PC-3 (cell line): ENCODE measurements around the gene WFDC11. TPM values are rescaled to one million over a fixed set of nuclear protein-coding genes. Genes with fewer than 3 reads are reported as not detected.
"Not testable (repeated sequence)": the region's sequence is repeated elsewhere in the genome, so short reads cannot be mapped to it uniquely, and the experiment has no call there.

ENCODE experiments used
- ATAC-seq: fragments of 200-7000 bp; cut with Tn5 transposase; 2 replicates; pipeline ENCODE4 v1.9.1; 2020; ENCODE audit warnings: mild to moderate bottlenecking, moderate library complexity
- BruUV-seq: library from RNA; stranded (reverse); fragments of 400-500 nt; replicated peaks from 2 replicates; lab custom pipeline; 2021; lab: Mats Ljungman, UMichigan
- CTCF ChIA-PET: fragments of 300-600 bp; sonication (Branson Sonifier 250); formaldehyde crosslinking; loops from one replicate; lab custom pipeline; 2022; ENCODE audit warnings: antibody characterized with exemption; lab: Charles Lee
- POLR2A ChIA-PET: fragments of 300-600 bp; sonication (Branson Sonifier 250); formaldehyde crosslinking; loops from one replicate; lab custom pipeline; 2022; ENCODE audit warnings: antibody characterized with exemption; ENCODE audit not compliant: unreplicated experiment; lab: Charles Lee
- DNase-seq: peaks from one replicate; pipeline ENCODE4 v3.0.0-alpha.2; 2015
- H2AFZ ChIP-seq: fragments of 300-600 bp; sonication (generic); 2 replicates; pipeline ENCODE4 v1.6.0; 2016; ENCODE audit warnings: antibody characterized with exemption, low read length
- H3F3A ChIP-seq: fragments of 300-600 bp; sonication (generic); one replicate; pipeline ENCODE4 v1.6.0; 2017; ENCODE audit warnings: antibody characterized with exemption, low read length, control low read depth, mild to moderate bottlenecking; ENCODE audit not compliant: unreplicated experiment
- H3K27ac ChIP-seq: fragments of 300-600 bp; sonication (generic); 2 replicates; pipeline ENCODE4 v1.5.1; 2016; ENCODE audit warnings: mild to moderate bottlenecking, low read length
- H3K27me3 ChIP-seq: fragments of 300-600 bp; sonication (generic); 2 replicates; pipeline ENCODE4 v1.6.1; 2016; ENCODE audit warnings: low read length, mixed read lengths
- H3K36me3 ChIP-seq: fragments of 300-600 bp; sonication (generic); 2 replicates; pipeline ENCODE4 v1.6.1; 2016; ENCODE audit warnings: low read depth, mixed run types, low read length, mixed read lengths
- H3K4me1 ChIP-seq: fragments of 300-600 bp; sonication (generic); 2 replicates; pipeline ENCODE4 v1.5.1; 2016; ENCODE audit warnings: low read length; ENCODE audit not compliant: insufficient read depth
- H3K4me2 ChIP-seq: fragments of 300-600 bp; sonication (generic); 2 replicates; pipeline ENCODE4 v1.6.0; 2016; ENCODE audit warnings: low read length
- H3K4me3 ChIP-seq: fragments of 300-600 bp; sonication (generic); 2 replicates; pipeline ENCODE4 v1.5.1; 2016; ENCODE audit warnings: mild to moderate bottlenecking, low read length, mixed read lengths
- H3K79me2 ChIP-seq: fragments of 300-600 bp; sonication (generic); 2 replicates; pipeline ENCODE4 v1.6.1; 2017; ENCODE audit warnings: low read length, mixed read lengths
- H3K9ac ChIP-seq: fragments of 300-600 bp; sonication (generic); 2 replicates; pipeline ENCODE4 v1.6.0; 2016; ENCODE audit warnings: mild to moderate bottlenecking, low read length
- H3K9me2 ChIP-seq: fragments of 300-600 bp; sonication (generic); replicated peaks from 2 replicates; pipeline ENCODE4 v1.6.1; 2016; ENCODE audit warnings: mixed run types, low read length, mixed read lengths
- H3K9me3 ChIP-seq: fragments of 300-600 bp; sonication (generic); 2 replicates; pipeline ENCODE4 v1.6.1; 2016; ENCODE audit warnings: low read length, mixed read lengths
- H4K20me1 ChIP-seq: fragments of 300-600 bp; sonication (generic); 2 replicates; pipeline ENCODE4 v1.6.1; 2016; ENCODE audit warnings: low read length, mixed read lengths
- EZH2 ChIP-seq: fragments of 300-600 bp; sonication (generic); IDR thresholded peaks from one replicate; pipeline ENCODE4 v1.6.1; 2017; ENCODE audit warnings: antibody characterized with exemption, mild to moderate bottlenecking, low read length; ENCODE audit not compliant: unreplicated experiment
- EZH2phosphoT487 ChIP-seq: fragments of 300-600 bp; sonication (generic); IDR thresholded peaks from 2 replicates; pipeline ENCODE4 v1.6.1; 2018; ENCODE audit warnings: mild to moderate bottlenecking, antibody characterized with exemption, low read length, borderline replicate concordance
- intact Hi-C: fragments of 100-400 bp; cut with micrococcal nuclease; formaldehyde crosslinking; loops from 2 replicates; pipeline ENCODE4 v1.9.0; 2023
- total RNA-seq: library from RNA; depleted of rRNA; stranded (reverse); fragments of >200 nt; gene quantifications from 2 replicates; pipeline ENCODE4 v1.2.3, GENCODE V29; 2014
- TF ChIP-seq, protein P1 (sequence below): fragments of 300-600 bp; sonication (generic); conservative IDR thresholded peaks from 2 replicates; pipeline ENCODE4 v1.5.1; 2017; ENCODE audit warnings: antibody characterized with exemption, low read depth, mild to moderate bottlenecking, low read length

WFDC11 gene
- total RNA-seq, 1 experiment from 2014 or later, result not detected

DNA sequence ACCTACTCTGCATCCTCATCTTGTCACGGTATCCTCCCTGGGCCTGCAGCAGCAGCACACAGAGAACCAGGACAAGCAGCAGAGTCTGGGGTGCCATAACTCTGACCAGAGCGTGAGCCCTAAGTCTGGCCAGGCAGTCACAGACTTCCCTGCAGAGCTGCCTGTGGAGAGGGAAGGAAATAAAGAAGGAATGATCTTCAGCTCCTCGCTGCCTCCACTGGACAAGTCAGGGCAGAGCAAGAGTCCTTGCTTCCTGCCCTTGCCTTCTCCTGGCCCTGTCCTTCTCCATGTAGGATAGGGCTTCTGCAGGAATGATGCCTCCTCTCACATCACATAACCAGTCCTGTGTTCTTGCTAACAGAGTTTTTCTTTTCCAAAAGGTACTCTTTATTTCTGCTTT, 15.9 kb upstream of the WFDC11 start:
- TF ChIP-seq, protein P1, sequence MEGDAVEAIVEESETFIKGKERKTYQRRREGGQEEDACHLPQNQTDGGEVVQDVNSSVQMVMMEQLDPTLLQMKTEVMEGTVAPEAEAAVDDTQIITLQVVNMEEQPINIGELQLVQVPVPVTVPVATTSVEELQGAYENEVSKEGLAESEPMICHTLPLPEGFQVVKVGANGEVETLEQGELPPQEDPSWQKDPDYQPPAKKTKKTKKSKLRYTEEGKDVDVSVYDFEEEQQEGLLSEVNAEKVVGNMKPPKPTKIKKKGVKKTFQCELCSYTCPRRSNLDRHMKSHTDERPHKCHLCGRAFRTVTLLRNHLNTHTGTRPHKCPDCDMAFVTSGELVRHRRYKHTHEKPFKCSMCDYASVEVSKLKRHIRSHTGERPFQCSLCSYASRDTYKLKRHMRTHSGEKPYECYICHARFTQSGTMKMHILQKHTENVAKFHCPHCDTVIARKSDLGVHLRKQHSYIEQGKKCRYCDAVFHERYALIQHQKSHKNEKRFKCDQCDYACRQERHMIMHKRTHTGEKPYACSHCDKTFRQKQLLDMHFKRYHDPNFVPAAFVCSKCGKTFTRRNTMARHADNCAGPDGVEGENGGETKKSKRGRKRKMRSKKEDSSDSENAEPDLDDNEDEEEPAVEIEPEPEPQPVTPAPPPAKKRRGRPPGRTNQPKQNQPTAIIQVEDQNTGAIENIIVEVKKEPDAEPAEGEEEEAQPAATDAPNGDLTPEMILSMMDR, result peak; percentile 35
- no peak for TF ChIP-seq EZH2
- H3K4me3 ChIP-seq, result no peak overlapping the region
- no peak overlapping the region for H2AFZ ChIP-seq
- POLR2A ChIA-PET, result interaction anchor here (0.6 kb wide), 1 partner anchor 800 kb away, joined by 7 read pairs; no protein-coding TSS in a partner anchor
- no peaks in the 10 kb centered on the region for H3K36me3 ChIP-seq
- no peaks in the 10 kb centered on the region for H3F3A ChIP-seq
- H3K4me2 ChIP-seq, result no peak overlapping the region
- H3K9ac ChIP-seq, result no peak overlapping the region
- no TSS peak for BruUV-seq
- intact Hi-C loops, result no loop called here
- no peaks in the 10 kb centered on the region for H3K4me1 ChIP-seq
- CTCF ChIA-PET, result no interaction called here
- no peaks in the 10 kb centered on the region for H3K9me3 ChIP-seq
- H4K20me1 ChIP-seq, result no peaks in the 10 kb centered on the region
- no peaks in the 10 kb centered on the region for H3K9me2 ChIP-seq
- H3K27ac ChIP-seq, result no peak overlapping the region
- H3K27me3 ChIP-seq, result 0 out of 2 replicates have a peak, but pooled peaks cover 4% of the 10 kb centered on the region
- ATAC-seq (peak; percentile 65), DNase-seq (peak; percentile 28)
- H3K79me2 ChIP-seq, result no peaks in the 10 kb centered on the region

DNA sequence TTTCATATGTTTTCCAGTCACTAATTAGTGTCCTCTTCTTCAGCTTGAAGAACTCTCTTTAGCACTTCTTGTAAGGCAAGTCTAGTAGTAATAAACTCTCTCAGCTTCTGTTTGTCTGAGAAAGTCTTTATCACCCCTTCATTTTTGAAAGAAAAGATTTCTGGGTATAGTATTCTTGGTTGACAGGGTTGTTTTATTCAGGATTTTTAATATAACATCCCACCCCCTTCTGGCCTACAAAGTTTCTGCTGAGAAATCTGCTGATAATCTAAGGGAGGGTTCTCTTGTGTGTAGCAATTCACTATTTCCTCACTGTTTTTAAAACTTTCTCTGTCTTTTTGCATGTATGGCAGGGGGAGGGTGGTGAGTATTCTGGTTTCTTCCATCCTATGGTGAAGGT, 9.6 kb upstream of the WFDC11 start:
- H3K36me3 ChIP-seq, result no peaks in the 10 kb centered on the region
- DNase-seq (no peak), ATAC-seq (no peak)
- ChIA-PET POLR2A (no interaction called here), CTCF (no interaction called here)
- no peak overlapping the region for H2AFZ ChIP-seq
- H3K9me2 ChIP-seq, result no peaks in the 10 kb centered on the region
- H3K4me1 ChIP-seq, result no peaks in the 10 kb centered on the region
- no peak overlapping the region for H3K27ac ChIP-seq
- peaks cover 7% of the 10 kb centered on the region for H3K9me3 ChIP-seq
- no peak overlapping the region for H3K4me3 ChIP-seq
- H3F3A ChIP-seq, result no peaks in the 10 kb centered on the region
- H3K4me2 ChIP-seq, result no peak overlapping the region
- TF ChIP-seq EZH2, result no peak
- TF ChIP-seq, protein P1, result no peak
- TF ChIP-seq EZH2phosphoT487, result no peak
- no peak overlapping the region for H3K9ac ChIP-seq
- no peaks in the 10 kb centered on the region for H3K79me2 ChIP-seq
- BruUV-seq, result no TSS peak
- intact Hi-C loops, result no loop called here
- no peaks in the 10 kb centered on the region for H3K27me3 ChIP-seq
- H4K20me1 ChIP-seq, result no peaks in the 10 kb centered on the region

DNA sequence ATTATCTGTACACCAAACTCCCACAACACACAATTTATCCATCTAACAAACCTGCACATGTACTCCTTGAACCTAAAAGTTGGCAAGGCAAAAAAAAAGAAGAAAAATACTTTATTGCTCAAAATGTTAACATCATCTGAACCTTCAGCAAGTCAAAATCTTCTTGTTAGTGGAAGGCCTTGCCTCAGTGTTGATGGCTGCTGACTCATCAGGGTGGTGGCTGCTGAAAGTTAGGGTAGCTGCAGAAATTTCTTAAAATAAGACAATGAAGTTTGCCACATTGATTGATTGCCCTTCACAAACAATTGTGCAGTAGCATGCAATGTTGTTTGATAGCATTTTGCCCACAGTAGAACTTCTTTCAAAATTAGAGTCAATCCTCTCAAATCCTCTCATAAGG, 2.7 kb upstream of the WFDC11 start:
- DNase-seq (no peak), ATAC-seq (no peak)
- BruUV-seq, result no TSS peak
- Histone ChIP-seq H3K9me2 (no peaks in the 10 kb centered on the region), H3K9me3 (no peaks in the 10 kb centered on the region), H3K4me1 (no peaks in the 10 kb centered on the region), H3K9ac (no peak overlapping the region), H3K27ac (no peak overlapping the region), H3K4me3 (no peak overlapping the region), H3F3A (no peaks in the 10 kb centered on the region), H3K27me3 (peaks cover 3% of the 10 kb centered on the region; the same call in 1 of the 2 replicates), H2AFZ (no peak overlapping the region), H3K79me2 (no peaks in the 10 kb centered on the region), H3K4me2 (no peak overlapping the region), H4K20me1 (no peaks in the 10 kb centered on the region), H3K36me3 (no peaks in the 10 kb centered on the region)
- intact Hi-C loops, result no loop called here
- ChIA-PET CTCF (no interaction called here), POLR2A (no interaction called here)
- TF ChIP-seq, protein P1, result no peak
- TF ChIP-seq EZH2 (no peak), EZH2phosphoT487 (no peak)

DNA sequence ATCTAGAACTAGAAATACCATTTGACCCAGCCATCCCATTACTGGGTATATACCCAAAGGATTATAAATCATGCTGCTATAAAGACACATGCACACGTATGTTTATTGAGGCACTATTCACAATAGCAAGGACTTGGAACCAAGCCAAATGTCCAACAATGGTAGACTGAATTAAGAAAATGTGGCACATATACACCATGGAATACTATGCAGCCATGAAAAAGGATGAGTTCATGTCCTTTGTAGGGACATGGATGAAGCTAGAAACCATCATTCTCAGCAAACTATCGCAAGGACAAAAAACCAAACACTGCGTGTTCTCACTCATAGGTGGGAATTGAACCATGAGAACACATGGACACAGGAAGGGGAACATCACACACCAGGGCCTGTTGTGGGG, 13.0 kb downstream of the WFDC11 start:
- H4K20me1 ChIP-seq, H3K9ac ChIP-seq, H3K9me3 ChIP-seq, H3F3A ChIP-seq, H3K27ac ChIP-seq, DNase-seq, H3K4me3 ChIP-seq, H3K79me2 ChIP-seq, H3K27me3 ChIP-seq, intact Hi-C loops, H3K4me2 ChIP-seq, CTCF ChIA-PET, ATAC-seq, H3K4me1 ChIP-seq, H2AFZ ChIP-seq, H3K9me2 ChIP-seq, POLR2A ChIA-PET, BruUV-seq, H3K36me3 ChIP-seq: not testable (repeated sequence)

DNA sequence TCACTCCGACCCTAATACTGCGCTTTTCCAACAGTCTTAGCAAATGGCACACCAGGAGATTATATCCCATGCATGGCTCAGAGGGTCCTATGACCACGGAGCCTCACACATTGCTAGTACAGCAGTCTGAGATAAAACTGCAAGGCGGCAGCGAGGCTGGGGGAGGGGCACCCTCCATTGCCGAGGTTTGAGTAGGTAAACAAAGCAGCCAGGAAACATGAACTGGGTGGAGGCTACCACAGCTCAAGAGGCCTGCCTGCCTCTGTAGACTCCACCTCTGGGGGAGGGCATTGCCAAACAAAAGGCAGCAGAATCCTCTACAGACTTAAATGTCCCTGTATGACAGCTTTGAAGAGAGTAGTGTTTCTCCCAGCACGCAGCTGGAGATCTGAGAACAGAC, 18.3 kb downstream of the WFDC11 start:
- POLR2A ChIA-PET, BruUV-seq, CTCF ChIA-PET: not testable (repeated sequence)

More for the DNA sequence above, 18.3 kb downstream of the WFDC11 start:
- H3K79me2 ChIP-seq, H3K9me3 ChIP-seq, H3K4me3 ChIP-seq, ATAC-seq, H3K27me3 ChIP-seq, H3K36me3 ChIP-seq, intact Hi-C loops, H3K4me1 ChIP-seq, H4K20me1 ChIP-seq, H3K27ac ChIP-seq, H3K9me2 ChIP-seq, H3K9ac ChIP-seq, H3F3A ChIP-seq, H2AFZ ChIP-seq, H3K4me2 ChIP-seq: not testable (repeated sequence)
- peak; percentile 7 for DNase-seq
